Left ventricle myocardium inferior (tissue), 1 donor: ENCODE results near the gene DEPDC5. TPM values are rescaled to one million over a fixed set of nuclear protein-coding genes. Genes with fewer than 3 reads are reported as not detected.

Experiments used
- DNase-seq: peaks from one replicate; pipeline ENCODE4 v3.0.0-alpha.2; 2020
- H3K27ac ChIP-seq: fragments of 200-600 bp; replicated peaks from 2 replicates; pipeline ENCODE4 v1.8.0; 2021
- H3K27me3 ChIP-seq: fragments of 200-600 bp; 2 replicates; pipeline ENCODE4 v1.8.0; 2021; ENCODE audit warnings: low read depth
- H3K36me3 ChIP-seq: fragments of 200-600 bp; 2 replicates; pipeline ENCODE4 v1.8.0; 2021
- H3K4me1 ChIP-seq: fragments of 200-600 bp; 2 replicates; pipeline ENCODE4 v1.8.0; 2021
- H3K4me3 ChIP-seq: fragments of 200-600 bp; 2 replicates; pipeline ENCODE4 v1.8.0; 2021; ENCODE audit warnings: mild to moderate bottlenecking, moderate library complexity
- H3K9me3 ChIP-seq: fragments of 200-600 bp; replicated peaks from 2 replicates; pipeline ENCODE4 v1.8.0; 2021
- CTCF ChIP-seq: fragments of 200-600 bp; IDR thresholded peaks from 2 replicates; pipeline ENCODE4 v1.8.0; 2021; ENCODE audit warnings: antibody characterized with exemption, mild to moderate bottlenecking, borderline replicate concordance
- intact Hi-C: fragments of 100-400 bp; cut with micrococcal nuclease; formaldehyde crosslinking; loops from one replicate; pipeline ENCODE4 v1.11.0; 2022
- total RNA-seq: library from RNA; stranded (reverse); fragmentation: NEBNext Ultra II Directional; extraction: Animal tissue kit (Norgen Biotek cat#: 25700); gene quantifications from one replicate; pipeline ENCODE4 v1.2.1, GENCODE V29; 2021
- donor health status: DM: no; HTN: yes; CAD: no; lungs with severe emphysema.

The DEPDC5 gene
- total RNA-seq, 1 donor from 2014 or later, result 11.4 TPM

- Histone ChIP-seq H3K4me3 (no peak overlapping the region), H3K27ac (no peak overlapping the region), H3K27me3 (no peaks in the 10 kb centered on the region), H3K36me3 (peaks cover 81% of the 10 kb centered on the region), H3K9me3 (no peaks in the 10 kb centered on the region), H3K4me1 (no peaks in the 10 kb centered on the region)
- DNase-seq, result no peak
- intact Hi-C loops, result no loop called here
- TF ChIP-seq CTCF, result no peak
Measured at GRCh38 chr22:31822523-31822922, 68.7 kb downstream of the DEPDC5 start.

- no peaks in the 10 kb centered on the region for H3K27me3 ChIP-seq
- H3K27ac ChIP-seq, result no peak overlapping the region
- H3K4me3 ChIP-seq, result no peak overlapping the region
- H3K36me3 ChIP-seq, result peaks cover 76% of the 10 kb centered on the region
- peaks cover 10% of the 10 kb centered on the region for H3K4me1 ChIP-seq
- DNase-seq, result no peak
- TF ChIP-seq CTCF, result no peak
- intact Hi-C loops, result no loop called here
- no peaks in the 10 kb centered on the region for H3K9me3 ChIP-seq
Measured at GRCh38 chr22:31825513-31825912, 71.7 kb downstream of the DEPDC5 start.

GRCh38 chr22:31826443-31826842 lies 72.6 kb downstream of the DEPDC5 start:
- peaks cover 10% of the 10 kb centered on the region for H3K4me1 ChIP-seq
- H3K27me3 ChIP-seq, result no peaks in the 10 kb centered on the region
- peaks cover 67% of the 10 kb centered on the region for H3K36me3 ChIP-seq
- TF ChIP-seq CTCF, result no peak
- no peak overlapping the region for H3K4me3 ChIP-seq
- no peak overlapping the region for H3K27ac ChIP-seq
- intact Hi-C loops, result no loop called here
- H3K9me3 ChIP-seq, result no peaks in the 10 kb centered on the region
- DNase-seq, result no peak

GRCh38 chr22:31828739-31829138 lies 74.9 kb downstream of the DEPDC5 start:
- Histone ChIP-seq H3K36me3 (peaks cover 63% of the 10 kb centered on the region), H3K9me3 (no peaks in the 10 kb centered on the region), H3K4me1 (peaks cover 10% of the 10 kb centered on the region)

DNA sequence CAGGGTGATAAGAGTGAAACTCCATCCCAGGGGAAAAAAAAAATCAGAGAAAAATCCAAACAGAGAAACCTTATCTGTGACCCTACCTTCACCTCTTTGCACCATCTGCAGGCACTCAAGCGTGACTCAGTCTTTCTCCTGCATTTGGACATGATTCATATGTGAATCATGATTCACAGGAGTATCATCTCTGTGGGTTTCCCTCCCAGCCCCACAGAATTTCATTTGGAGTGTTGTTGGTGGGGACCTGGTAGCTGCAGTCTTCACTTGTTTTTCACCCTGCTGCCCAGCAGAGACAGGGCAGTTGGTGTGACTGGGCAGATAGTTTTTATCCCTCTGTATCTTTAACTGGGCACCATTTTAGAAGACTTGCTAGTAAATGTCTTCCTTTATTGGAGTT lies 75.7 kb downstream of the DEPDC5 start:
- H3K4me1 ChIP-seq, result peaks cover 10% of the 10 kb centered on the region
- no peak overlapping the region for H3K4me3 ChIP-seq
- H3K36me3 ChIP-seq, result peaks cover 62% of the 10 kb centered on the region
- intact Hi-C loops, result no loop called here
- TF ChIP-seq CTCF, result no peak
- no peak overlapping the region for H3K27ac ChIP-seq
- no peaks in the 10 kb centered on the region for H3K27me3 ChIP-seq
- no peak for DNase-seq
- H3K9me3 ChIP-seq, result no peaks in the 10 kb centered on the region

More at GRCh38 chr22:31828739-31829138, 74.9 kb downstream of the DEPDC5 start:
- Histone ChIP-seq H3K27ac (no peak overlapping the region), H3K4me3 (no peak overlapping the region), H3K27me3 (no peaks in the 10 kb centered on the region)
- no peak for DNase-seq
- no peak for TF ChIP-seq CTCF
- intact Hi-C loops, result no loop called here

GRCh38 chr22:31830721-31831070 lies 76.9 kb downstream of the DEPDC5 start:
- H3K4me3 ChIP-seq, result no peak overlapping the region
- H3K27me3 ChIP-seq, result no peaks in the 10 kb centered on the region
- no peak for TF ChIP-seq CTCF
- no peak overlapping the region for H3K27ac ChIP-seq
- DNase-seq, result no peak
- H3K36me3 ChIP-seq, result peaks cover 72% of the 10 kb centered on the region
- intact Hi-C loops, result no loop called here
- no peaks in the 10 kb centered on the region for H3K9me3 ChIP-seq
- H3K4me1 ChIP-seq, result peaks cover 10% of the 10 kb centered on the region
